Measurements from ENCODE around the gene HLA-DPA1.

- no peak for TF ChIP-seq ARNT (IDR thresholded peaks at IDR 0.05)
- TF ChIP-seq FOXM1 (IDR thresholded peaks at IDR 0.05; ENCODE audit: borderline replicate concordance) = no peak
- no peak for TF ChIP-seq L3MBTL2 (conservative IDR thresholded peaks at IDR 0.05)
- TF ChIP-seq BHLHE40 (IDR thresholded peaks at IDR 0.05; ENCODE audit: borderline replicate concordance) = no peak
Observed at GRCh38 chr6:33105386-33105785, 31.9 kb upstream of the HLA-DPA1 start.
